ENCODE measurements around the gene ORM1.
"Not testable (repeated sequence)": the region's sequence is repeated elsewhere in the genome, so short reads cannot be mapped to it uniquely, and the experiment has no call there.

Gene ORM1

GRCh38 chr9:114321759-114322158 lies 1.1 kb upstream of the ORM1 start:
- Histone ChIP-seq H3K36me3 (no peaks in the 10 kb centered on the region), H3K4me2 (no peak overlapping the region), H3K4me1 (peaks cover 9 to 17% (median 14%) of the 10 kb centered on the region in 10 experiments), H3K27me3 (no peaks in the 10 kb centered on the region), H4K20me1 (no peaks in the 10 kb centered on the region), H3K27ac (no peak overlapping the region), H3K9me3 (replicated peaks in 1 of 11) (no peaks in the 10 kb centered on the region), H3K4me3 (no peak overlapping the region), H3K9ac (no peak overlapping the region)
- no peak for TF ChIP-seq Cebpa-rat (IDR thresholded peaks at IDR 0.05)

- not testable (repeated sequence) for H3K9ac ChIP-seq; H3K4me3 ChIP-seq; H3K27ac ChIP-seq; H4K20me1 ChIP-seq; H3K4me2 ChIP-seq; H3K27me3 ChIP-seq; H3K9me3 ChIP-seq (replicated peaks in 1 of 11); H3K36me3 ChIP-seq
- H3K4me1 ChIP-seq, result peaks cover 9 to 13% (median 11%) of the 10 kb centered on the region in 10 experiments; a peak in 17 of 20 replicates
Observed at GRCh38 chr9:114322160-114322818, 609 bp upstream of the ORM1 start.

- H3K4me2 ChIP-seq; H3K9me3 ChIP-seq (replicated peaks in 1 of 11); H3K9ac ChIP-seq; H3K36me3 ChIP-seq; H3K4me3 ChIP-seq; H4K20me1 ChIP-seq; H3K27ac ChIP-seq; H3K27me3 ChIP-seq; H3K4me1 ChIP-seq: not testable (repeated sequence)
Observed at GRCh38 chr9:114323849-114324248, 951 bp downstream of the ORM1 start.

GRCh38 chr9:114324492-114324891 lies 1.6 kb downstream of the ORM1 start:
- H3K27ac ChIP-seq, result no peak overlapping the region
- H3K27me3 ChIP-seq, result no peaks in the 10 kb centered on the region
- no peak overlapping the region for H3K9ac ChIP-seq
- H3K36me3 ChIP-seq, result no peaks in the 10 kb centered on the region
- H3K4me3 ChIP-seq, result no peak overlapping the region
- peaks cover 0 to 8% (median 0%) of the 10 kb centered on the region in 11 experiments; a peak in 3 of 22 replicates for H3K9me3 ChIP-seq (replicated peaks in 1 of 11)
- H3K4me1 ChIP-seq, result 0 out of 20 replicates have a peak, but pooled peaks cover 0 to 5% (median 0%) of the 10 kb centered on the region in 10 experiments
- H4K20me1 ChIP-seq, result no peaks in the 10 kb centered on the region
- TF ChIP-seq Cebpa-rat (IDR thresholded peaks at IDR 0.05), result no peak
- H3K4me2 ChIP-seq, result no peak overlapping the region

GRCh38 chr9:114324965-114325364 lies 2.1 kb downstream of the ORM1 start:
- not testable (repeated sequence) for H3K27me3 ChIP-seq; H3K27ac ChIP-seq; H3K4me3 ChIP-seq; H3K4me2 ChIP-seq; H3K9ac ChIP-seq; H3K4me1 ChIP-seq; H3K9me3 ChIP-seq (replicated peaks in 1 of 11); H4K20me1 ChIP-seq; H3K36me3 ChIP-seq

GRCh38 chr9:114325684-114326254 lies 2.9 kb downstream of the ORM1 start:
- H3K27ac ChIP-seq; H3K4me2 ChIP-seq; H3K9me3 ChIP-seq (replicated peaks in 1 of 11); H3K36me3 ChIP-seq; H3K27me3 ChIP-seq; H3K4me3 ChIP-seq; H3K4me1 ChIP-seq; H4K20me1 ChIP-seq; H3K9ac ChIP-seq: not testable (repeated sequence)

GRCh38 chr9:114327749-114328148 lies 4.9 kb downstream of the ORM1 start:
- peaks cover 0 to 8% (median 0%) of the 10 kb centered on the region in 11 experiments; a peak in 3 of 22 replicates for H3K9me3 ChIP-seq (replicated peaks in 1 of 11)
- no peak overlapping the region for H3K27ac ChIP-seq
- TF ChIP-seq Cebpa-rat (IDR thresholded peaks at IDR 0.05), result no peak
- H3K27me3 ChIP-seq, result no peaks in the 10 kb centered on the region
- H3K36me3 ChIP-seq, result no peaks in the 10 kb centered on the region
- H3K4me2 ChIP-seq, result no peak overlapping the region
- H3K9ac ChIP-seq, result no peak overlapping the region
- peaks cover 0 to 4% (median 0%) of the 10 kb centered on the region in 11 experiments; a peak in 3 of 22 replicates for H4K20me1 ChIP-seq
- H3K4me1 ChIP-seq, result 0 out of 20 replicates have a peak, but pooled peaks cover 0 to 5% (median 0%) of the 10 kb centered on the region in 10 experiments
- H3K4me3 ChIP-seq, result no peak overlapping the region

GRCh38 chr9:114328357-114328820 lies 5.5 kb downstream of the ORM1 start:
- not testable (repeated sequence) for H3K4me3 ChIP-seq; H3K9me3 ChIP-seq (replicated peaks in 1 of 11); H3K4me1 ChIP-seq; H3K36me3 ChIP-seq; H4K20me1 ChIP-seq; H3K9ac ChIP-seq; H3K27ac ChIP-seq; H3K27me3 ChIP-seq; H3K4me2 ChIP-seq

- not testable (repeated sequence) for H3K27me3 ChIP-seq; H3K27ac ChIP-seq; H3K9ac ChIP-seq; H4K20me1 ChIP-seq; H3K9me3 ChIP-seq (replicated peaks in 1 of 11); H3K36me3 ChIP-seq; H3K4me2 ChIP-seq; H3K4me3 ChIP-seq; H3K4me1 ChIP-seq
Observed at GRCh38 chr9:114328937-114329624, 6.2 kb downstream of the ORM1 start.

- not testable (repeated sequence) for H4K20me1 ChIP-seq, H3K36me3 ChIP-seq, H3K9ac ChIP-seq, H3K4me1 ChIP-seq, H3K27me3 ChIP-seq, H3K27ac ChIP-seq, H3K4me3 ChIP-seq, H3K4me2 ChIP-seq
- peaks cover 0 to 11% (median 3%) of the 10 kb centered on the region in 11 experiments; a peak in 11 of 22 replicates for H3K9me3 ChIP-seq (replicated peaks in 1 of 11)
Observed at GRCh38 chr9:114329625-114330022, 6.7 kb downstream of the ORM1 start, which contains the start of gene ORM2. ORM2 (plus strand) TSS chr9:114329869; CDS start chr9:114329905, 36 bp downstream.

Measured in BLaER1 treated with 17β-estradiol and CSF1 and Interleukin-3, amounts not matched to agents 10 nM and 100 nM (cell line).